Peyer's patch (tissue), 4 donors: Measurements from ENCODE around the gene ACSF2.
A peak's percentile ranks its signal among the peaks of the same experiment; 100 is the strongest.

ENCODE experiments used
- POLR2A ChIP-seq, 2 donors: fragments of 450-650 bp; IDR thresholded peaks; one replicate each; pipeline ENCODE4 v1.5.1; 2017; ENCODE audit warnings: antibody characterized with exemption in 2 of 2, mild to moderate bottlenecking in 2 of 2, moderate library complexity in 2 of 2
- TF ChIP-seq, protein P1 (sequence below), 6 experiments: fragments of 450-650 bp in 4 of 6; fragments of 200-600 bp in 2 of 6; sonication (generic) in 1 of 6; IDR thresholded peaks; one replicate each; pipeline ENCODE4 v1.5.1; 2017 to 2019; ENCODE audit warnings: antibody characterized with exemption in 6 of 6, mild to moderate bottlenecking in 3 of 6, moderate library complexity in 1 of 6

DNA sequence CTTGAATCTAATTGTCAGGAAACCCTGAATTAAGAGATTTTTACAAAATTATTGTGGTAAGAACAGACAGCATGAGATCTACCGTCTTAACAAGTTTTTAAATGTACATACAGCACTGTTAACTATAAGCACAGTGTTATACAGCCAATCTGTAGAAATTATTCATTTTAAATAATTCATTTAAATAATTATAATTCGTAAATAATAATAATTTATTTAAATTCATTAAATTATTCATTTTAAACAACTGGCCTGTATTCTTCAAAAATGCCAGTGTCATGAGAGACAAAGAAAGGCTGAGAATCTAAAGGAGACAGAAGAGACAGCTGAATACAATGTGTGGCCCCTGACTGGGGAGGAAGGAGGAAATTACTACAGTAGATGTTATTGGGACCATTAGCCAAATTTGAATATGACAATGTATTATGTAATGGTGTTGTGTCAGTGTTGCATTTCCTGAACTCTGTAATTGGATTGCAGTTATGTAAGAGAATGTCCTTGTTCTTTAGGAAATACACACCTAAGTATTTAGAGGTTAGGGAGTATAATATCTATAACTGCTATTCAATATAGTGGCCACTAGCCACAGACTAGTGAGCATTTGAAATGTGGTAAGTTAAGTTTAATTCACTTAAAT is 55.0 kb downstream of the ACSF2 start:
- TF ChIP-seq, protein P1, sequence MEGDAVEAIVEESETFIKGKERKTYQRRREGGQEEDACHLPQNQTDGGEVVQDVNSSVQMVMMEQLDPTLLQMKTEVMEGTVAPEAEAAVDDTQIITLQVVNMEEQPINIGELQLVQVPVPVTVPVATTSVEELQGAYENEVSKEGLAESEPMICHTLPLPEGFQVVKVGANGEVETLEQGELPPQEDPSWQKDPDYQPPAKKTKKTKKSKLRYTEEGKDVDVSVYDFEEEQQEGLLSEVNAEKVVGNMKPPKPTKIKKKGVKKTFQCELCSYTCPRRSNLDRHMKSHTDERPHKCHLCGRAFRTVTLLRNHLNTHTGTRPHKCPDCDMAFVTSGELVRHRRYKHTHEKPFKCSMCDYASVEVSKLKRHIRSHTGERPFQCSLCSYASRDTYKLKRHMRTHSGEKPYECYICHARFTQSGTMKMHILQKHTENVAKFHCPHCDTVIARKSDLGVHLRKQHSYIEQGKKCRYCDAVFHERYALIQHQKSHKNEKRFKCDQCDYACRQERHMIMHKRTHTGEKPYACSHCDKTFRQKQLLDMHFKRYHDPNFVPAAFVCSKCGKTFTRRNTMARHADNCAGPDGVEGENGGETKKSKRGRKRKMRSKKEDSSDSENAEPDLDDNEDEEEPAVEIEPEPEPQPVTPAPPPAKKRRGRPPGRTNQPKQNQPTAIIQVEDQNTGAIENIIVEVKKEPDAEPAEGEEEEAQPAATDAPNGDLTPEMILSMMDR (IDR thresholded peaks at IDR 0.05), result peak in 2 of 6 experiments; percentile 7 to 11
- no peak for TF ChIP-seq POLR2A (IDR thresholded peaks at IDR 0.05)
